Measurements from ENCODE around the gene MSMB. TPM values are rescaled to one million over a fixed set of nuclear protein-coding genes. Genes with fewer than 3 reads are reported as not detected.

MSMB gene
- total and polyA plus RNA-seq, 9 of the 15 experiments (the other 6 are each of a cell fraction or from before 2014, with no cell fraction given), result 0.21 to 0.60 TPM; not detected in 7

- TF ChIP-seq ZNF318 (IDR thresholded peaks at IDR 0.05; ENCODE audit: borderline replicate concordance in 1 of 2, low read depth in 1 of 2), result no peak
- TF ChIP-seq MGA (IDR thresholded peaks at IDR 0.05), result peak; percentile 82
- no peak for TF ChIP-seq FOXA1 (IDR thresholded peaks at IDR 0.05; ENCODE audit: borderline replicate concordance)
- TF ChIP-seq HDGF (IDR thresholded peaks at IDR 0.05), result no peak; the same call in 1 of the 2 replicates
- no peak for TF ChIP-seq ZNF253 (CRISPR knock-in tag; conservative IDR thresholded peaks at IDR 0.05)
- TF ChIP-seq BMI1 (IDR thresholded peaks at IDR 0.05; ENCODE audit: low read length), result no peak
- TF ChIP-seq U2AF2 (optimal IDR thresholded peaks at IDR 0.05; ENCODE audit: low read depth, low read length), result no peak
- no peak for TF ChIP-seq GTF2A2 (tag; IDR thresholded peaks at IDR 0.05)
These were observed 22.9 kb downstream of the MSMB start (continued) for GRCh38 chr10:46022978-46023702.
